ENCODE measurements around the gene BFSP1.
A peak's percentile ranks its signal among the peaks of the same experiment; 100 is the strongest.

The BFSP1 gene

DNA sequence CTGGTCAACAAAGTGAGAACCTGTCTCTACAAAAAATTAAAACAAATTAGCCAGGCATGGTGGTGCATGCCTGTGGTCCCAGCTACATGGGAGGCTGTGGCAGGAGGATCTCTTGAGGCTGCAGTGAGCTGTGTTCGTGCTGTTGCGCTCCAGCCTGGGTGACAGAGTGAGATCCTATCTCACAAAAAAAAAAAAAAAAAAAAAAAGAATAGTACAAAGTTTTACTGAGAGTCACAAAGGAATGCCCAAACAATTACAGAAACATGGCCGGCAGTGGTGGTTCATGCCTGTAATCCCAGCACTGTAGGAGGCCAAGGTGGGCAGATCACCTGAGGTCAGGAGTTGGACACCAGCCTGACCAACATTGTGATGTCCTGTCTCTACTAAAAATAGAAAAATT, 23.9 kb upstream of the BFSP1 start:
- Histone ChIP-seq H3K9me3 (ENCODE audit: control insufficient read depth, low read length) (no peaks in the 10 kb centered on the region), H3K27me3 (ENCODE audit: control insufficient read depth, insufficient read depth, low read length) (no peaks in the 10 kb centered on the region), H3K27ac (no peak overlapping the region), H3K9ac (no peak overlapping the region), H3K4me3 (ENCODE audit: low read depth, low read length) (no peak overlapping the region), H2AFZ (no peak overlapping the region), H3K79me2 (no peaks in the 10 kb centered on the region), H3K36me3 (ENCODE audit: control insufficient read depth, insufficient read depth, low read length) (no peaks in the 10 kb centered on the region), H3K4me1 (peaks cover 5% of the 10 kb centered on the region), H3K4me2 (ENCODE audit: low read length) (no peak overlapping the region)
- TF ChIP-seq, protein P1, sequence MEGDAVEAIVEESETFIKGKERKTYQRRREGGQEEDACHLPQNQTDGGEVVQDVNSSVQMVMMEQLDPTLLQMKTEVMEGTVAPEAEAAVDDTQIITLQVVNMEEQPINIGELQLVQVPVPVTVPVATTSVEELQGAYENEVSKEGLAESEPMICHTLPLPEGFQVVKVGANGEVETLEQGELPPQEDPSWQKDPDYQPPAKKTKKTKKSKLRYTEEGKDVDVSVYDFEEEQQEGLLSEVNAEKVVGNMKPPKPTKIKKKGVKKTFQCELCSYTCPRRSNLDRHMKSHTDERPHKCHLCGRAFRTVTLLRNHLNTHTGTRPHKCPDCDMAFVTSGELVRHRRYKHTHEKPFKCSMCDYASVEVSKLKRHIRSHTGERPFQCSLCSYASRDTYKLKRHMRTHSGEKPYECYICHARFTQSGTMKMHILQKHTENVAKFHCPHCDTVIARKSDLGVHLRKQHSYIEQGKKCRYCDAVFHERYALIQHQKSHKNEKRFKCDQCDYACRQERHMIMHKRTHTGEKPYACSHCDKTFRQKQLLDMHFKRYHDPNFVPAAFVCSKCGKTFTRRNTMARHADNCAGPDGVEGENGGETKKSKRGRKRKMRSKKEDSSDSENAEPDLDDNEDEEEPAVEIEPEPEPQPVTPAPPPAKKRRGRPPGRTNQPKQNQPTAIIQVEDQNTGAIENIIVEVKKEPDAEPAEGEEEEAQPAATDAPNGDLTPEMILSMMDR (IDR thresholded peaks at IDR 0.05): no peak

DNA sequence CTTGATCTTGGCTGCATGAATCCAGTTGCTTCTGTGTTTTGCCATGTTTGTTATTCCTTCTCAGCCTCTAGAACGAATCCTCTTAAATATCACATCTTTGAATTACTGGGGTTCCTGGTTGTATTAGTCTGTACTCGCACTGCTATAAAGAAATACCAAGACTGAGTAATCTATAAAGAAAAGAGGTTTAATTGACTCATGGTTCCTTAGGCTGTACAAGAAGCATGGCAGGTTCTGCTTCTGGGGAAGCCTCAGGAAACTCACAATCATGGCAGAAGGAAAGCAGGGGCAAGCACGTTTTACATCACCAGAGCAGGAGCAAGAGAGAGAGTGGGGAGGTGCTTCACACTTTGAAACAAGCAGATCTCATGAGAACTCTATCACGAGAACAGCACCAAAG, 18.0 kb upstream of the BFSP1 start:
- Histone ChIP-seq H3K9me3 (ENCODE audit: control insufficient read depth, low read length) (no peaks in the 10 kb centered on the region), H3K79me2 (no peaks in the 10 kb centered on the region), H3K27me3 (ENCODE audit: control insufficient read depth, insufficient read depth, low read length) (no peaks in the 10 kb centered on the region), H3K4me2 (ENCODE audit: low read length) (no peak overlapping the region), H3K36me3 (ENCODE audit: control insufficient read depth, insufficient read depth, low read length) (no peaks in the 10 kb centered on the region), H3K27ac (no peak overlapping the region), H2AFZ (peak overlapping the region; percentile 9), H3K4me3 (ENCODE audit: low read depth, low read length) (no peak overlapping the region), H3K9ac (no peak overlapping the region), H3K4me1 (peaks cover 8% of the 10 kb centered on the region)
- TF ChIP-seq, protein P1 (IDR thresholded peaks at IDR 0.05): no peak

DNA sequence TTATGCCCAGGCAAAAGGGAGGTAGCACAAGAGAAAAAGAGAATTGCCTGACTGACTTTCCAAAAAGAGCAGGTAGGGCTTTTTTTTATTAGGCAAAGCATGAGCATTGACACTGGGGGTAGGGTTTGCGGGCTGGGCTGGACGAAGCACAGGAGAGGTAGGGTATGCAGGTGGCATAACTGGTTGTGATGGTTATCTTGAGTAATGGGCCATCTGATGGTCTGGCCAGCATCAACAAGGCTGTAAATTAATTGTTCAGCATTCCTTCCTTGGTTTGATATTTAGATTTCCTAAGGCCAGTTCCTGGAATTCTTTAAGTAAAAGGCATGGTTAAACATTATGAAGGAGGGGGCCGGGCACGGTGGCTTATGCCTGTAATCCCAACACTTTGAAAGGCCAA, 13.9 kb upstream of the BFSP1 start:
- no peak overlapping the region for H3K4me3 ChIP-seq (ENCODE audit: low read depth, low read length)
- H3K27ac ChIP-seq: no peak overlapping the region
- H2AFZ ChIP-seq: peak overlapping the region; percentile 2
- no peaks in the 10 kb centered on the region for H3K79me2 ChIP-seq
- H3K4me1 ChIP-seq: peaks cover 7% of the 10 kb centered on the region
- H3K9ac ChIP-seq: no peak overlapping the region
- H3K4me2 ChIP-seq (ENCODE audit: low read length): peak overlapping the region; percentile 6
- H3K27me3 ChIP-seq (ENCODE audit: control insufficient read depth, insufficient read depth, low read length): no peaks in the 10 kb centered on the region
- H3K9me3 ChIP-seq (ENCODE audit: control insufficient read depth, low read length): no peaks in the 10 kb centered on the region
- TF ChIP-seq, protein P1 (IDR thresholded peaks at IDR 0.05): no peak
- H3K36me3 ChIP-seq (ENCODE audit: control insufficient read depth, insufficient read depth, low read length): no peaks in the 10 kb centered on the region

DNA sequence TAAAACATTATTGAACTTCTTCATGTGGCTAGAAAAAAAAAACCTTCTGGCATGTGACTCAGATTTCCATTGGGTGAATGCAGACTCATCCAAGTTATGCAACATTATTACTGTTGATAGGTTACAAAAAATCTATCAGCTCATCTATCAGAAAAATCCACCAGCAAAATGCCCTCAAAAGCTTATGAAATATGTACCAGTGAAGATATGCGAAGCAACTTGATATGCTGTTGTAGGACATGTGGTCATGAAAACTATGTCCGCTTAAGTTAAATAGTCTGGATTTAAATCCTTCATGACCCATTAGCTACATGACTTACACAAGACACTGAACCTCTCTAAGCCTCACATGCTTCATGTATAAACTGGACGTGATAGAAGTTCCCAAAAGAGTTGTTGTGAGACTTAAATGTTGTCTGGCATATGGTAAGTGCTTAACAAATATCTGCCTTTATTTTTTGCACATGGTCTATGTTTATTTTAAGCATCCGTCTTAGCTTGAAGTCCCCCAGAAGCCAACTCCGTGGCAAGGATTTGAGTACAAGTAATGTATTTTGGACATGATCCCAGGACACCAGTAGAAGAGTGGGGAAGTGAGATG, 12.5 kb upstream of the BFSP1 start:
- H3K4me1 ChIP-seq: peaks cover 7% of the 10 kb centered on the region

More for the DNA sequence above, 12.5 kb upstream of the BFSP1 start:
- H3K27ac ChIP-seq: no peak overlapping the region
- no peak overlapping the region for H3K9ac ChIP-seq
- no peaks in the 10 kb centered on the region for H3K36me3 ChIP-seq (ENCODE audit: control insufficient read depth, insufficient read depth, low read length)
- no peaks in the 10 kb centered on the region for H3K27me3 ChIP-seq (ENCODE audit: control insufficient read depth, insufficient read depth, low read length)
- no peak overlapping the region for H2AFZ ChIP-seq
- H3K4me3 ChIP-seq (ENCODE audit: low read depth, low read length): no peak overlapping the region
- TF ChIP-seq, protein P1 (IDR thresholded peaks at IDR 0.05): no peak
- no peak overlapping the region for H3K4me2 ChIP-seq (ENCODE audit: low read length)
- no peaks in the 10 kb centered on the region for H3K9me3 ChIP-seq (ENCODE audit: control insufficient read depth, low read length)
- H3K79me2 ChIP-seq: no peaks in the 10 kb centered on the region
